GM12875 (cell line): ENCODE measurements around the gene DAZAP1.

Experiments used
- H3K4me3 ChIP-seq: one replicate; pipeline ENCODE4 v1.5.1; 2011; ENCODE audit warnings: low read depth, low read length, control low read depth
- TF ChIP-seq, protein P1 (sequence below): IDR thresholded peaks from 2 replicates; pipeline ENCODE4 v1.5.1; 2011; ENCODE audit warnings: low read depth, mild to moderate bottlenecking, control low read depth, inconsistent platforms, low read length, moderate library complexity, borderline replicate concordance; ENCODE audit not compliant: insufficient read depth

The DAZAP1 gene

DNA sequence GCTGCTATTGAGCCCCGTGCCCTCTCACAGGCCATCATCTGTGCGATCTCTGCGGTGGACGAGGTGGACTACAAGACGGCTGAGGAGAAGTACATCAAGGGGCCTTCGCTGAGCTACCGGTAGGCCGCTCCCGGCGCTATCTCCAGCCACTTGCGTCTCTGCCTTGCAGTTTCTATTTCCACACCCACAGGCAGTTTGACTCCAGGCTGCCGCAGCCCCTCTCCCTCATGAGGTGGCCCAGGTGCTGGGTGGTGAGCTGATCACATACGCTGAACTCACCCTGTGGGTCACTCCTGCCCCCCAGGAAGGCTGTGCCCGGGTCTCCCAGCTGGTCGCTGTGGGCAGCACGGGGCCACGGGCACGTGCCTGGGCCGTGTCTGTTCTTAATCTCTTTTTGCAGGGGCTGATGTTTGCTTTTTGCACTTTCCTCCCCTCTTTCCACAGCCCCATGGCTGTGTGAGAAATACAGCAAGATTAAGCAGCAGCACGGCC is 34.3 kb upstream of the DAZAP1 start:
- TF ChIP-seq, protein P1, sequence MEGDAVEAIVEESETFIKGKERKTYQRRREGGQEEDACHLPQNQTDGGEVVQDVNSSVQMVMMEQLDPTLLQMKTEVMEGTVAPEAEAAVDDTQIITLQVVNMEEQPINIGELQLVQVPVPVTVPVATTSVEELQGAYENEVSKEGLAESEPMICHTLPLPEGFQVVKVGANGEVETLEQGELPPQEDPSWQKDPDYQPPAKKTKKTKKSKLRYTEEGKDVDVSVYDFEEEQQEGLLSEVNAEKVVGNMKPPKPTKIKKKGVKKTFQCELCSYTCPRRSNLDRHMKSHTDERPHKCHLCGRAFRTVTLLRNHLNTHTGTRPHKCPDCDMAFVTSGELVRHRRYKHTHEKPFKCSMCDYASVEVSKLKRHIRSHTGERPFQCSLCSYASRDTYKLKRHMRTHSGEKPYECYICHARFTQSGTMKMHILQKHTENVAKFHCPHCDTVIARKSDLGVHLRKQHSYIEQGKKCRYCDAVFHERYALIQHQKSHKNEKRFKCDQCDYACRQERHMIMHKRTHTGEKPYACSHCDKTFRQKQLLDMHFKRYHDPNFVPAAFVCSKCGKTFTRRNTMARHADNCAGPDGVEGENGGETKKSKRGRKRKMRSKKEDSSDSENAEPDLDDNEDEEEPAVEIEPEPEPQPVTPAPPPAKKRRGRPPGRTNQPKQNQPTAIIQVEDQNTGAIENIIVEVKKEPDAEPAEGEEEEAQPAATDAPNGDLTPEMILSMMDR = no peak
- no peak overlapping the region for H3K4me3 ChIP-seq

DNA sequence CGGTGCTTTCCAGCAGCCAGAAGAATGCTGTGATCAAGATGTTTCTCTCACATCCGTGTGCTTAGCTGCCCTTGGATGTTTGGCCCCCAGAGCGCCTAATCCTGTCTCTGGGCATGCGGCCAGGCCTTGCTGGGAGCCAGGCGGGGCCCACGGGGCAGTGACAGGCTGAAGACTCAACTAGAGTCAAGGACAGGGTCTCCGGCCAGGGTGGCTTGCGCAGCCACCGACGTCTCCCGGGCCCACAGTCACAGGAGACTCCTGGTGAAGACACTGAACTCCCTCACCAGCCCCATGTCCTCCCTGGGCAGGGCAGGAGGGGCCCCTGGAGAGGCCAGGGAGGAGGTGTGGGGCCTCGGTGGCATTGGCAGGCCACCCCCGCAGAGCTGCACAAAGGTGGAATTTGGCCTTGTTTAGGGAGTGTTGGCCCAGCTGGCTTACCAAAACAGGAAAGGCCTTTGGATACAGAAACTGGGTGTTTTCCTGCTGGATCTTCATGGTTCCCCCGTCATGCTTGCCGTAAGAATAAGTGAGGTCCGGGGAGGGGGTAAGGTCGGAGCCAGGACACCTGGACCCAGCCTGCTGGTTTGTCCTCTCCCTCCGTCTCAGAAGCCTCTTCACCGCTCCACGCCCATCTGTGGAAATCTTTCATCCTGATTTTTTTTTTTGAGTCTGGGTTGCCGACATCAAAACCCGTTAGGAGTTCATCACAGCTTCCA is 33.7 kb upstream of the DAZAP1 start:
- H3K4me3 ChIP-seq = no peak overlapping the region
- TF ChIP-seq, protein P1 = no peak

DNA sequence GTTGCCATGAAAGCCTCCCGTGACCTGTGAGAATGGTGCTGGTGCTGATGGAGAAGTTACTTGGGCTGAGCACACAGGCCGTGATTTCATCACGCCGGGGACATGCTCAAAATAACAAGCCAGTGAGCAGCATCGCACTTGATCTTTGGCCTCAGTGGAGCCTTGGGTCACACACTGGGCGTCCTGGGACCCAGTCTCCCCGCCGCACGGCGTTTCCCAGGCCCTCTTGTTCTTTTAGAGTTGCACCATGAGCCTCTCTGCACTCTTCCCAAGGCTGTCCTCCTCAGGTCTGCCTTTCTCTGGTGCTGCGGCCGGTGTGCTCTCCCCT is 33.2 kb upstream of the DAZAP1 start:
- TF ChIP-seq, protein P1 = no peak
- no peak overlapping the region for H3K4me3 ChIP-seq

DNA sequence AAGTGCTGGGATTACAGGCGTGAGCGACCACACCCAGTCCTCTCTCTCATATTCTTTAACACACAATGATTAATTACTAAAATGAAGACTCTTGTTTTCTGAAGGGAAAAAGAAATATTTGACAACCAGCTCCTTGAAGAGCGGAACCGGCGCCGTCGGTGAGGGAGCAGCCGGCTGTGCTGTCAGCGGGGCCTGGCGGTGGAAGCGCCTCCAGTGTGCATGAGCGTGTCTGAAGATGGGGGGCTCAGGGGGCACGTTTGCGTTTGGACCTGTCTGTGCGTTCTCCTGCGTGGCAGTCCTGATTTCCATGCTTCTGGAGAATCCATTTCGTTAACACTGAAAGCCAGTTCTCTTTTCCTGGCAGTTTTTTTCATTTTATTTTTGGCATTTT is 31.0 kb upstream of the DAZAP1 start:
- H3K4me3 ChIP-seq = no peak overlapping the region
- TF ChIP-seq, protein P1 = no peak

DNA sequence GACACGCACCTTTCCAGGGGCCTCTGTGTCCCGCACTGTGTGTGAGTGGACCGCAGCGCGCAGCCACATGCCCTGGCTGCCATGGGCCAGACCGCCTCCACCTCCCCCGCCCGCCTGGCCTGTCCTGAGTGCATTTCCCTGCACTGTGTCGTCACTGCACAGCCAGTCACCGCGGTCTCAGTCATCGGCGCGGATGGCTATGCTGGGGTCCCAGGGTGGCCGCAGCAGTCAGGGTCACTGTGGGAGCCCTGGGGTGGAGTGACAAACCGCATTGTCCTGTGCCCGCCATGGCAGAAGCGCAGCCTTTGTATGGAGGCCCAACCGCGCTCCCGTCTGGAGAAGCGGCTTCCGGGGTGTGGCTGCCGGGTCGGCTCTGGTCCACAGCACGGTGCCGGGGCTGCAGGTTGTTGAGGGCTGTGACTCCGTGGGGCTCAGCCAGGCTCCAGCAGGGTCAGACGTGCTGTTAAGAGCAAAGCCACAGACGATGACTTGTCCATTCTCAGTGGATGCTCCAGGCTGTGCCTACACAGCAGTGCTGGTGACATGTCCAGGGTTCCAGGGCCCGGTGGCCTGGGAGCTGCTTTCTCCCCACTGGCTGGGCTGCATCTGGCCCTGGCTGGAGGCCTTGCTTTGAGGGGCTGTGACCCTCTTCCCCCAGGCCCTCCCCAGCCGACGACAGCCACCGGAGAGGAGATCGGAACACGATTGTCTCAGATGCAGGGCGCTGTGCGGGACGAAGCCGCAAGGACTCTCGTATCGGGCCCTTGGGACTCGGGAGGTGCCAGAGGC is 30.0 kb upstream of the DAZAP1 start:
- TF ChIP-seq, protein P1 = no peak
- H3K4me3 ChIP-seq = no peak overlapping the region

DNA sequence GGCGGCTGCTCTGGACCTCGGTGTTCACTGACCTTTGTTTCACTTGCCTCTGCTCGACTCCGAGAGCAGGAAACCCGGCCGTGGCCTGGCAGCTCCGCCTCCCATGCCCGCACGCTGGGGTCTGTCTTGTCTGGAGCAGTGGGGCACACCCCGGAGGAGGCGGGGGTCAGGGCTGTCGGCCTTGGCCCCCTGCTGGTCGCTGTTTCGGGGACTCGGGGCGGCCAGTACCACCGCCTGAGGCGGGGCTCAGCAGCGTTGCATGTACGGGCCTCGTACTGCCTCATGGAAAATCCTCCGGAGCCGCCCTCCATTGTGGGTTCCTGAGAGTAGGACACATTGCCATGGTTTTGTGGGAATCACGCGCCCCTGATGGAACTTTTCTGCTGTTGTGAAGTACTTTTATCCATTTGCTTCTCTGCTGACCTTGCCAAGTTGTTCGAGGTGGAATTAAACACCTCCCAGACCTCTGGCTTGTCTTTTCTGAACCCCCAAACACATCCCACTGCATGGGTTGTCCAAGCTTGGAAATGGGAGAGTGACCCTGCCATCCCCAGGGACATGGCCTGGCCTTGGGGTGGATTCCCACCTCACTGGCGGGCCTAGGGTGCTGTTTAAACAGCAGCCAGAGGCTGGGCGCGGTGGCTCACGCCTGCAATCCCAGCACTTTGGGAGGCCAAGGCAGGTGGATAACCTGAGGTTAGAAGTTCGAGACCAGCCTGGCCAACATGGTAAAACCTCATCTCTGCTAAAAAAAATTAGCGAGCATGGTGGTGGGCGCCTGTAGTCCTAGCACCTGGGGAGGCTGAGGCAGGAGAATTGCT is 29.2 kb upstream of the DAZAP1 start:
- TF ChIP-seq, protein P1 = no peak
- H3K4me3 ChIP-seq = no peak overlapping the region
